HL-60 (cell line): ENCODE measurements around the gene RASAL2.

Source experiments
- GABPA ChIP-seq: IDR thresholded peaks from 2 replicates; pipeline ENCODE4 v1.6.1; 2012; ENCODE audit warnings: low read depth
- POLR2AphosphoS5 ChIP-seq: IDR thresholded peaks from 2 replicates; pipeline ENCODE4 v1.6.1; 2012; ENCODE audit warnings: low read depth
- TF ChIP-seq, protein P1 (sequence below): IDR thresholded peaks from one replicate; pipeline ENCODE4 v1.5.1; 2011; ENCODE audit warnings: low read length, control low read depth, inconsistent platforms; ENCODE audit not compliant: insufficient read depth
- TF ChIP-seq, protein P2 (sequence below): IDR thresholded peaks from 2 replicates; pipeline ENCODE4 v1.6.1; 2012; ENCODE audit warnings: low read depth; ENCODE audit not compliant: insufficient replicate concordance

DNA sequence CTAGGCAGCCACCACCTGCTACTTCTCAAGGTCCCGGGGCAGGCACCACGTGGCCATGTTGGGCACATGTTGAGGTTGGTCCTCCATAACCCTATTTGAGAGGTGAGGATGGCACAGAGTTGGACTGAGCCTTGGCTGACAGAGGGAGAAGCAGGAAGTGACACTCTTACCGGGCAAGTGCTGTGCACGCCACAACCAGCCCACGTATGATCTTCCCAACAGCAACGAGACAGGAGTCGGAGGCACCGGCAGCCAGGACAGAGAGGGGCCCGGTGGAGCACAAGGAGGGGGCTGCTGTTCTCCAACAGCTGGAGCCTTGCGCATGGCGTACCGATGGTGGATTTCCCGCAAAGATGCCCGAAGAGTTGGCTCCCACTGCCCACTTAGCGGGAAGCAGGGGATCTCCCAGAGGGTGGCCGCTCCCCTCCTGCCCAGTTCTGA lies 399.4 kb downstream of the RASAL2 start:
- TF ChIP-seq, protein P1, sequence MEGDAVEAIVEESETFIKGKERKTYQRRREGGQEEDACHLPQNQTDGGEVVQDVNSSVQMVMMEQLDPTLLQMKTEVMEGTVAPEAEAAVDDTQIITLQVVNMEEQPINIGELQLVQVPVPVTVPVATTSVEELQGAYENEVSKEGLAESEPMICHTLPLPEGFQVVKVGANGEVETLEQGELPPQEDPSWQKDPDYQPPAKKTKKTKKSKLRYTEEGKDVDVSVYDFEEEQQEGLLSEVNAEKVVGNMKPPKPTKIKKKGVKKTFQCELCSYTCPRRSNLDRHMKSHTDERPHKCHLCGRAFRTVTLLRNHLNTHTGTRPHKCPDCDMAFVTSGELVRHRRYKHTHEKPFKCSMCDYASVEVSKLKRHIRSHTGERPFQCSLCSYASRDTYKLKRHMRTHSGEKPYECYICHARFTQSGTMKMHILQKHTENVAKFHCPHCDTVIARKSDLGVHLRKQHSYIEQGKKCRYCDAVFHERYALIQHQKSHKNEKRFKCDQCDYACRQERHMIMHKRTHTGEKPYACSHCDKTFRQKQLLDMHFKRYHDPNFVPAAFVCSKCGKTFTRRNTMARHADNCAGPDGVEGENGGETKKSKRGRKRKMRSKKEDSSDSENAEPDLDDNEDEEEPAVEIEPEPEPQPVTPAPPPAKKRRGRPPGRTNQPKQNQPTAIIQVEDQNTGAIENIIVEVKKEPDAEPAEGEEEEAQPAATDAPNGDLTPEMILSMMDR, result no peak
- no peak for TF ChIP-seq GABPA
- no peak for TF ChIP-seq POLR2AphosphoS5
- TF ChIP-seq, protein P2, sequence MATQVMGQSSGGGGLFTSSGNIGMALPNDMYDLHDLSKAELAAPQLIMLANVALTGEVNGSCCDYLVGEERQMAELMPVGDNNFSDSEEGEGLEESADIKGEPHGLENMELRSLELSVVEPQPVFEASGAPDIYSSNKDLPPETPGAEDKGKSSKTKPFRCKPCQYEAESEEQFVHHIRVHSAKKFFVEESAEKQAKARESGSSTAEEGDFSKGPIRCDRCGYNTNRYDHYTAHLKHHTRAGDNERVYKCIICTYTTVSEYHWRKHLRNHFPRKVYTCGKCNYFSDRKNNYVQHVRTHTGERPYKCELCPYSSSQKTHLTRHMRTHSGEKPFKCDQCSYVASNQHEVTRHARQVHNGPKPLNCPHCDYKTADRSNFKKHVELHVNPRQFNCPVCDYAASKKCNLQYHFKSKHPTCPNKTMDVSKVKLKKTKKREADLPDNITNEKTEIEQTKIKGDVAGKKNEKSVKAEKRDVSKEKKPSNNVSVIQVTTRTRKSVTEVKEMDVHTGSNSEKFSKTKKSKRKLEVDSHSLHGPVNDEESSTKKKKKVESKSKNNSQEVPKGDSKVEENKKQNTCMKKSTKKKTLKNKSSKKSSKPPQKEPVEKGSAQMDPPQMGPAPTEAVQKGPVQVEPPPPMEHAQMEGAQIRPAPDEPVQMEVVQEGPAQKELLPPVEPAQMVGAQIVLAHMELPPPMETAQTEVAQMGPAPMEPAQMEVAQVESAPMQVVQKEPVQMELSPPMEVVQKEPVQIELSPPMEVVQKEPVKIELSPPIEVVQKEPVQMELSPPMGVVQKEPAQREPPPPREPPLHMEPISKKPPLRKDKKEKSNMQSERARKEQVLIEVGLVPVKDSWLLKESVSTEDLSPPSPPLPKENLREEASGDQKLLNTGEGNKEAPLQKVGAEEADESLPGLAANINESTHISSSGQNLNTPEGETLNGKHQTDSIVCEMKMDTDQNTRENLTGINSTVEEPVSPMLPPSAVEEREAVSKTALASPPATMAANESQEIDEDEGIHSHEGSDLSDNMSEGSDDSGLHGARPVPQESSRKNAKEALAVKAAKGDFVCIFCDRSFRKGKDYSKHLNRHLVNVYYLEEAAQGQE, result no peak
